Liver (tissue), 9 donors: ENCODE measurements around the gene ZNF410. TPM values are rescaled to one million over a fixed set of nuclear protein-coding genes. Genes with fewer than 3 reads are reported as not detected.

Experiments
- DNase-seq: peaks from one replicate; pipeline ENCODE4 v3.0.0-alpha.2; 2017; ENCODE audit warnings: low spot score
- H3K27ac ChIP-seq, 2 donors: one replicate each; pipeline ENCODE4 v1.7.0; 2013; ENCODE audit warnings: inconsistent platforms in 2 of 2, low read length in 2 of 2, control low read depth in 1 of 2, low read depth in 1 of 2, mild to moderate bottlenecking in 1 of 2
- H3K27me3 ChIP-seq, 4 donors: one replicate each; pipeline versions ENCODE4 v1.6.1 to v1.7.0; 2013; ENCODE audit warnings: low read length in 3 of 4, inconsistent platforms in 1 of 4, mild to moderate bottlenecking in 1 of 4, moderate library complexity in 1 of 4; ENCODE audit not compliant: control insufficient read depth in 4 of 4, insufficient read depth in 4 of 4
- H3K36me3 ChIP-seq, 4 donors: one replicate each; pipeline versions ENCODE4 v1.6.1 to v1.7.0; 2013; ENCODE audit warnings: low read length in 3 of 4, mild to moderate bottlenecking in 3 of 4, low read depth in 1 of 4, moderate library complexity in 1 of 4; ENCODE audit not compliant: control insufficient read depth in 4 of 4, insufficient read depth in 3 of 4
- H3K4me1 ChIP-seq, 4 donors: one replicate each; pipeline versions ENCODE4 v1.6.1 to v1.7.0; 2013; ENCODE audit warnings: low read length in 3 of 4, mild to moderate bottlenecking in 3 of 4, moderate library complexity in 1 of 4; ENCODE audit not compliant: control insufficient read depth in 4 of 4, insufficient read depth in 4 of 4
- H3K4me3 ChIP-seq, 3 donors: one replicate each; pipeline versions ENCODE4 v1.6.1 to v1.7.0; 2013; ENCODE audit warnings: low read length in 3 of 3, control low read depth in 1 of 3, low read depth in 1 of 3, mild to moderate bottlenecking in 1 of 3
- H3K9ac ChIP-seq, 2 donors: one replicate each; pipeline ENCODE4 v1.7.0; 2013; ENCODE audit warnings: low read length in 2 of 2, mild to moderate bottlenecking in 2 of 2, moderate library complexity in 2 of 2, control low read depth in 1 of 2, low read depth in 1 of 2
- H3K9me3 ChIP-seq, 4 donors: one replicate each; pipeline versions ENCODE4 v1.6.1 to v1.7.0; 2013; ENCODE audit warnings: low read length in 3 of 4; ENCODE audit not compliant: control insufficient read depth in 4 of 4
- EGR1 ChIP-seq, 2 donors: IDR thresholded peaks; 2 replicates each; pipeline ENCODE4 v1.6.1; 2016 to 2018; ENCODE audit warnings: antibody characterized with exemption in 2 of 2, low read depth in 2 of 2
- FOXA1 ChIP-seq: IDR thresholded peaks from 2 replicates; pipeline ENCODE4 v1.6.1; 2016; ENCODE audit warnings: antibody characterized with exemption
- FOXA2 ChIP-seq: IDR thresholded peaks from 2 replicates; pipeline ENCODE4 v1.6.1; 2016; ENCODE audit warnings: antibody characterized with exemption
- GABPA ChIP-seq, 2 donors: IDR thresholded peaks in 1 of 2; conservative IDR thresholded peaks in 1 of 2; 2 replicates each; pipeline ENCODE4 v1.6.1; 2016; ENCODE audit warnings: antibody characterized with exemption in 2 of 2, mild to moderate bottlenecking in 1 of 2, moderate library complexity in 1 of 2
- HNF4A ChIP-seq, 2 donors: conservative IDR thresholded peaks; 2 replicates each; pipeline ENCODE4 v1.6.1; 2016; ENCODE audit warnings: antibody characterized with exemption in 2 of 2, mild to moderate bottlenecking in 2 of 2
- HNF4G ChIP-seq: IDR thresholded peaks from 2 replicates; pipeline ENCODE4 v1.6.1; 2016; ENCODE audit warnings: antibody characterized with exemption
- JUND ChIP-seq, 2 donors: IDR thresholded peaks; 2 replicates each; pipeline ENCODE4 v1.6.1; 2016; ENCODE audit warnings: antibody characterized with exemption in 2 of 2
- NR2F2 ChIP-seq: IDR thresholded peaks from 2 replicates; pipeline ENCODE4 v1.6.1; 2016; ENCODE audit warnings: antibody characterized with exemption
- RAD21 ChIP-seq, 2 donors: IDR thresholded peaks; 2 replicates each; pipeline ENCODE4 v1.6.1; 2016; ENCODE audit warnings: antibody characterized with exemption in 2 of 2, mild to moderate bottlenecking in 2 of 2
- RXRA ChIP-seq, 2 donors: IDR thresholded peaks; 2 replicates each; pipeline ENCODE4 v1.6.1; 2017 to 2018; ENCODE audit warnings: antibody characterized with exemption in 2 of 2, mild to moderate bottlenecking in 1 of 2
- SP1 ChIP-seq: IDR thresholded peaks from 2 replicates; pipeline ENCODE4 v1.6.1; 2018; ENCODE audit warnings: antibody characterized with exemption, mild to moderate bottlenecking
- TAF1 ChIP-seq: conservative IDR thresholded peaks from 2 replicates; pipeline ENCODE4 v1.6.1; 2016; ENCODE audit warnings: antibody characterized with exemption, mild to moderate bottlenecking
- YY1 ChIP-seq: IDR thresholded peaks from 2 replicates; pipeline ENCODE4 v1.6.1; 2016; ENCODE audit warnings: antibody characterized with exemption, mild to moderate bottlenecking
- WGBS: extraction: QIAGEN DNeasy Blood & Tissue Kit; methylation state at CpG from one replicate; pipeline ENCODE4 v1.1.7; 2013; 5-methylcytosine and 5-hydroxymethylcytosine counted together
- polyA plus RNA-seq, 2 donors: library from polyadenylated mRNA; stranded (reverse) in 1 of 2; unstranded in 1 of 2; fragments of 200-250 nt in 1 of 2; fragments of >200 nt in 1 of 2; fragmentation: Nextera tagmentation in 1 of 2; extraction: Ambion mirVana in 1 of 2; gene quantifications; one replicate each; pipeline versions ENCODE4 v1.2.1 to v1.2.3, GENCODE V29; 2013 to 2015
- total RNA-seq, 2 donors: library from RNA; depleted of rRNA; stranded (reverse); fragments of >200 nt; gene quantifications; one replicate each; pipeline ENCODE4 v1.2.3, GENCODE V29; 2014
- TF ChIP-seq, protein P1 (sequence below): IDR thresholded peaks from 2 replicates; pipeline ENCODE4 v1.6.1; 2016; ENCODE audit warnings: antibody characterized with exemption
- TF ChIP-seq, protein P2 (sequence below): IDR thresholded peaks from 2 replicates; pipeline ENCODE4 v1.6.1; 2016; ENCODE audit warnings: antibody characterized with exemption
- TF ChIP-seq, protein P3 (sequence below): fragments of 150-350 bp; IDR thresholded peaks from 2 replicates; pipeline ENCODE4 v1.5.1; 2017; ENCODE audit warnings: improper control_type of control experiment, low read depth, low read length; ENCODE audit not compliant: missing input control
- TF ChIP-seq, protein P4 (sequence below): IDR thresholded peaks from 2 replicates; pipeline ENCODE4 v1.6.1; 2016; ENCODE audit warnings: antibody characterized with exemption
- TF ChIP-seq, protein P5 (sequence below): IDR thresholded peaks from 2 replicates; pipeline ENCODE4 v1.6.1; 2016; ENCODE audit warnings: antibody characterized with exemption, mild to moderate bottlenecking
- donor health status: healthy.
- donor health status: healthy.
- donor health status: healthy.
- donor health status: healthy.
- donor health status: healthy.

Gene ZNF410
- total and polyA plus RNA-seq, 4 donors = 11.2 to 33.0 (median 21.6) TPM

DNA sequence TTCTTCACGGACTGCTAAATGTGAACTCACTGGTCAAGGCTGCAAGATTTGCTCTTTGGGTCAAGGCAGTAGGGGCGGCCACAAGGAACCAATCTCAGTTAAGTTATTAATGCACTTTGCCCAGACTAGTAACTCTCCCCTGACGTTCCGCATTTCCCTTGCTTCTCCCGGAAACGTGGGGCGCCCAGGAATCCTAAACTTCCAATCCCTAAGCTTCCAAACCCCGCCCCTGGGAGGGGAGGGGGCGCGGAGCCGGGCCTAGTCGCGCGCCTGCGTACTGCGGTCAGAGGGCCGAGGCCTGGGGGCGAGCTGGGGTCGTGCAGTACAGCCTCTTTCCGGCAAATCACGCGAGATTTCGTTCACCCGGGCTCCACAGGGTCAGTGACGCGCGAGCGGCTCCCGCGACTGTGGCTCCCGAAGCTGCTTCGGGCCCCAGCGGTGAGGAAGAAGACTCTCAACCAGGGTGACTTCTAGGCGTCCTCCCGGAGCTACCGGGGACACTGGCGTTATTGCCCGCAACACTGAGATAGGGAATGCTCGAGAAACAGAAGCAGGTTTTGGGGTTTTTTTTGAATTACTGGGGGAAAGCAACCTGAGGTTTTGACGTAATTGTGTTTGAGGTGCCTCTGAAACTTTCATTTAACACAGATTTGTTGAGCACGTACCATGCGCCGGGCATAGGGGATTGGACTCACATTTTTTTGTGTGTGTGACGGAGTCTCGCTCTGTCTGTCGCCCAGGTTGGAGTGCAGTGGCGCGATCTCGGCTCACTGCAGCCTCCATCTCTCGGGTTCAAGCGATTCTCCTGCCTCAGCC lies 34.9 kb upstream of the ZNF410 start, which contains the start of gene PTGR2:
Gene PTGR2, plus strand, starts transcription at position 265 of the 816 bp plus-strand sequence. CDS start 7,032 bp downstream, outside the sequence.
- no peaks in the 10 kb centered on the region for H3K27me3 ChIP-seq
- H3K9me3 ChIP-seq = no peaks in the 10 kb centered on the region
- peak within 1 kb of the TSS; percentile 93 to 98 for H3K9ac ChIP-seq
- peaks cover 0 to 11% (median 3%) of the 10 kb centered on the region in 4 donors for H3K4me1 ChIP-seq
- TF ChIP-seq RXRA (IDR thresholded peaks at IDR 0.05) (peak; percentile 79 to 80), RAD21 (IDR thresholded peaks at IDR 0.05) (peak; percentile 44 to 60), JUND (IDR thresholded peaks at IDR 0.05) (peak; percentile 52 to 74), TAF1 (peak; percentile 11), SP1 (peak; percentile 91), YY1 (peak; percentile 87), HNF4G (peak; percentile 79), EGR1 (IDR thresholded peaks at IDR 0.05; ENCODE audit: low read depth in 2 of 2) (peak; percentile 72 to 93), HNF4A (conservative IDR thresholded peaks at IDR 0.05) (peak; percentile 85 to 90), GABPA (IDR thresholded peaks at IDR 0.05 in 1 of 2, conservative IDR thresholded peaks at IDR 0.05 in 1 of 2) (peak; percentile 36 to 83), FOXA2 (no peak), NR2F2 (peak; percentile 65), FOXA1 (no peak)
- TF ChIP-seq, protein P1, sequence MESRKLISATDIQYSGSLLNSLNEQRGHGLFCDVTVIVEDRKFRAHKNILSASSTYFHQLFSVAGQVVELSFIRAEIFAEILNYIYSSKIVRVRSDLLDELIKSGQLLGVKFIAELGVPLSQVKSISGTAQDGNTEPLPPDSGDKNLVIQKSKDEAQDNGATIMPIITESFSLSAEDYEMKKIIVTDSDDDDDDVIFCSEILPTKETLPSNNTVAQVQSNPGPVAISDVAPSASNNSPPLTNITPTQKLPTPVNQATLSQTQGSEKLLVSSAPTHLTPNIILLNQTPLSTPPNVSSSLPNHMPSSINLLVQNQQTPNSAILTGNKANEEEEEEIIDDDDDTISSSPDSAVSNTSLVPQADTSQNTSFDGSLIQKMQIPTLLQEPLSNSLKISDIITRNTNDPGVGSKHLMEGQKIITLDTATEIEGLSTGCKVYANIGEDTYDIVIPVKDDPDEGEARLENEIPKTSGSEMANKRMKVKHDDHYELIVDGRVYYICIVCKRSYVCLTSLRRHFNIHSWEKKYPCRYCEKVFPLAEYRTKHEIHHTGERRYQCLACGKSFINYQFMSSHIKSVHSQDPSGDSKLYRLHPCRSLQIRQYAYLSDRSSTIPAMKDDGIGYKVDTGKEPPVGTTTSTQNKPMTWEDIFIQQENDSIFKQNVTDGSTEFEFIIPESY = peak; percentile 98
- TF ChIP-seq, protein P2, sequence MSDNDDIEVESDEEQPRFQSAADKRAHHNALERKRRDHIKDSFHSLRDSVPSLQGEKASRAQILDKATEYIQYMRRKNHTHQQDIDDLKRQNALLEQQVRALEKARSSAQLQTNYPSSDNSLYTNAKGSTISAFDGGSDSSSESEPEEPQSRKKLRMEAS = peak; percentile 97
- TF ChIP-seq, protein P3, sequence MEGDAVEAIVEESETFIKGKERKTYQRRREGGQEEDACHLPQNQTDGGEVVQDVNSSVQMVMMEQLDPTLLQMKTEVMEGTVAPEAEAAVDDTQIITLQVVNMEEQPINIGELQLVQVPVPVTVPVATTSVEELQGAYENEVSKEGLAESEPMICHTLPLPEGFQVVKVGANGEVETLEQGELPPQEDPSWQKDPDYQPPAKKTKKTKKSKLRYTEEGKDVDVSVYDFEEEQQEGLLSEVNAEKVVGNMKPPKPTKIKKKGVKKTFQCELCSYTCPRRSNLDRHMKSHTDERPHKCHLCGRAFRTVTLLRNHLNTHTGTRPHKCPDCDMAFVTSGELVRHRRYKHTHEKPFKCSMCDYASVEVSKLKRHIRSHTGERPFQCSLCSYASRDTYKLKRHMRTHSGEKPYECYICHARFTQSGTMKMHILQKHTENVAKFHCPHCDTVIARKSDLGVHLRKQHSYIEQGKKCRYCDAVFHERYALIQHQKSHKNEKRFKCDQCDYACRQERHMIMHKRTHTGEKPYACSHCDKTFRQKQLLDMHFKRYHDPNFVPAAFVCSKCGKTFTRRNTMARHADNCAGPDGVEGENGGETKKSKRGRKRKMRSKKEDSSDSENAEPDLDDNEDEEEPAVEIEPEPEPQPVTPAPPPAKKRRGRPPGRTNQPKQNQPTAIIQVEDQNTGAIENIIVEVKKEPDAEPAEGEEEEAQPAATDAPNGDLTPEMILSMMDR = peak; percentile 3
- TF ChIP-seq, protein P4, sequence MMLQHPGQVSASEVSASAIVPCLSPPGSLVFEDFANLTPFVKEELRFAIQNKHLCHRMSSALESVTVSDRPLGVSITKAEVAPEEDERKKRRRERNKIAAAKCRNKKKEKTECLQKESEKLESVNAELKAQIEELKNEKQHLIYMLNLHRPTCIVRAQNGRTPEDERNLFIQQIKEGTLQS = no peak
- TF ChIP-seq, protein P5, sequence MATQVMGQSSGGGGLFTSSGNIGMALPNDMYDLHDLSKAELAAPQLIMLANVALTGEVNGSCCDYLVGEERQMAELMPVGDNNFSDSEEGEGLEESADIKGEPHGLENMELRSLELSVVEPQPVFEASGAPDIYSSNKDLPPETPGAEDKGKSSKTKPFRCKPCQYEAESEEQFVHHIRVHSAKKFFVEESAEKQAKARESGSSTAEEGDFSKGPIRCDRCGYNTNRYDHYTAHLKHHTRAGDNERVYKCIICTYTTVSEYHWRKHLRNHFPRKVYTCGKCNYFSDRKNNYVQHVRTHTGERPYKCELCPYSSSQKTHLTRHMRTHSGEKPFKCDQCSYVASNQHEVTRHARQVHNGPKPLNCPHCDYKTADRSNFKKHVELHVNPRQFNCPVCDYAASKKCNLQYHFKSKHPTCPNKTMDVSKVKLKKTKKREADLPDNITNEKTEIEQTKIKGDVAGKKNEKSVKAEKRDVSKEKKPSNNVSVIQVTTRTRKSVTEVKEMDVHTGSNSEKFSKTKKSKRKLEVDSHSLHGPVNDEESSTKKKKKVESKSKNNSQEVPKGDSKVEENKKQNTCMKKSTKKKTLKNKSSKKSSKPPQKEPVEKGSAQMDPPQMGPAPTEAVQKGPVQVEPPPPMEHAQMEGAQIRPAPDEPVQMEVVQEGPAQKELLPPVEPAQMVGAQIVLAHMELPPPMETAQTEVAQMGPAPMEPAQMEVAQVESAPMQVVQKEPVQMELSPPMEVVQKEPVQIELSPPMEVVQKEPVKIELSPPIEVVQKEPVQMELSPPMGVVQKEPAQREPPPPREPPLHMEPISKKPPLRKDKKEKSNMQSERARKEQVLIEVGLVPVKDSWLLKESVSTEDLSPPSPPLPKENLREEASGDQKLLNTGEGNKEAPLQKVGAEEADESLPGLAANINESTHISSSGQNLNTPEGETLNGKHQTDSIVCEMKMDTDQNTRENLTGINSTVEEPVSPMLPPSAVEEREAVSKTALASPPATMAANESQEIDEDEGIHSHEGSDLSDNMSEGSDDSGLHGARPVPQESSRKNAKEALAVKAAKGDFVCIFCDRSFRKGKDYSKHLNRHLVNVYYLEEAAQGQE = peak; percentile 85
- peak within 1 kb of the TSS; percentile 88 to 97 for H3K27ac ChIP-seq
- peaks cover 0 to 2% (median 0%) of the 10 kb centered on the region in 4 donors for H3K36me3 ChIP-seq
- peak; percentile 87 for DNase-seq
- under 1% methylated on average over 51 of the region's 51 CpGs for whole genome bisulfite sequencing
- peak within 1 kb of the TSS; percentile 65 to 95 (median 78) for H3K4me3 ChIP-seq
